ENCODE results near the gene PCNT. TPM values are rescaled to one million over a fixed set of nuclear protein-coding genes. Genes with fewer than 3 reads are reported as not detected.

The PCNT gene
- total and polyA plus RNA-seq, 2 of the 4 experiments (the other 2 are of a cell fraction) = 10.0 to 19.4 TPM

DNA sequence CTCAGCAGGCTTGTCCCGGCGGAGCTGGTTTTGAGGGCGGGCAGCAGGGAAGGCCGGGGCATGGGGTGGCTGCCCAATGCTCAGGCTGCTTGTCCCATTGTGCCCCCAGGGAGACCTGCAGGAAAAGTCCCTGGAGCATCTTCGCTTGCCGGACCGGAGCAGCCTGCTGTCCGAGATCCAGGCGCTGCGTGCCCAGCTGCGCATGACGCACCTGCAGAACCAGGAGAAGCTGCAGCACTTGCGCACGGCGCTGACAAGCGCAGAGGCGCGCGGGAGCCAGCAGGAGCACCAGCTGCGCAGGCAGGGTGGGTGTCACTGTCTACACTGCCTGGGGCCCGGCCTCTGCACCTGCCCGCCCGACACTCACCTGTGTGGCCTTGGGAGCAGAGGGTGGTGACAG, 104.3 kb downstream of the PCNT start:
- H4K8ac ChIP-seq (ENCODE audit: low read depth in 2 of 2, low read length in 2 of 2) = no peak overlapping the region
- ChIA-PET CTCF (no interaction called here), POLR2A (ENCODE audit: unreplicated experiment) (no interaction called here)
- no peak overlapping the region for H2AK9ac ChIP-seq (replicated peaks; ENCODE audit: low read depth, low read length, poor library complexity)
- DNase-seq (no peak), ATAC-seq (ENCODE audit: low read depth) (no peak)
- H3K4ac ChIP-seq (ENCODE audit: low read depth, low read length) = no peak overlapping the region
- no peaks in the 10 kb centered on the region; a peak in 2 of 4 replicates for H3K79me1 ChIP-seq (ENCODE audit: low read depth in 1 of 2, low read length in 2 of 2)
- H2BK20ac ChIP-seq (ENCODE audit: low read depth, low read length) = no peak overlapping the region
- no peak overlapping the region for H4K91ac ChIP-seq (ENCODE audit: insufficient read depth, low read depth, low read length)
- intact Hi-C loops (cut with micrococcal nuclease) (no loop called here), dilution Hi-C loops (cut with HindIII; ENCODE audit: low sequenced_read_pairs, unreplicated experiment) (no loop called here), in situ Hi-C loops (cut with MboI; ENCODE audit: low sequenced_read_pairs) (no loop called here)
- no TSS peak for BruUV-seq (replicated peaks)
- no peak overlapping the region for H3K9ac ChIP-seq (ENCODE audit: low read depth, low read length)
- no peaks in the 10 kb centered on the region for H3K4me1 ChIP-seq (ENCODE audit: control insufficient read depth, insufficient read depth, low read length)
- H3K9me1 ChIP-seq (ENCODE audit: insufficient read depth, low read length) = no peaks in the 10 kb centered on the region
- no peak overlapping the region for H3K27ac ChIP-seq (ENCODE audit: insufficient read depth, low read length)
- H3K18ac ChIP-seq (ENCODE audit: low read depth, low read length) = no peak overlapping the region
- no peak overlapping the region for H3K23ac ChIP-seq (ENCODE audit: low read depth, low read length)
- H4K20me1 ChIP-seq (ENCODE audit: insufficient read depth, low read length) = no peaks in the 10 kb centered on the region
- TF ChIP-seq CEBPB (IDR thresholded peaks at IDR 0.05; ENCODE audit: low read depth, low read length) (no peak), POLR2A (IDR thresholded peaks at IDR 0.05; ENCODE audit: low read depth, low read length) (no peak), MAZ (IDR thresholded peaks at IDR 0.05; ENCODE audit: borderline replicate concordance, low read depth, low read length) (no peak), MXI1 (IDR thresholded peaks at IDR 0.05; ENCODE audit: borderline replicate concordance, low read depth, low read length) (no peak), BHLHE40 (IDR thresholded peaks at IDR 0.05; ENCODE audit: low read depth, low read length) (no peak), NFE2L2 (IDR thresholded peaks at IDR 0.05; ENCODE audit: low read depth, low read length) (no peak)
- no peak overlapping the region for H2BK5ac ChIP-seq (ENCODE audit: low read depth, low read length, poor library complexity, severe bottlenecking)
- no peak overlapping the region for H3K14ac ChIP-seq (replicated peaks; ENCODE audit: low read depth, low read length)
- no peak overlapping the region for H2BK15ac ChIP-seq (ENCODE audit: low read depth, low read length)
- H4K5ac ChIP-seq (ENCODE audit: low read depth, low read length) = no peak overlapping the region
- no peak overlapping the region for H3K4me2 ChIP-seq (ENCODE audit: low read depth, low read length)
- H2BK120ac ChIP-seq (ENCODE audit: low read depth, low read length) = no peak overlapping the region
- no peak overlapping the region for H2AK5ac ChIP-seq (ENCODE audit: low read depth, low read length)
- H3K9me3 ChIP-seq (ENCODE audit: control insufficient read depth, insufficient read depth, low read length) = no peaks in the 10 kb centered on the region
- H2AFZ ChIP-seq (replicated peaks; ENCODE audit: low read length, poor library complexity) = no peak overlapping the region
- H3K36me3 ChIP-seq (ENCODE audit: control insufficient read depth, insufficient read depth, low read length) = peaks cover 52% of the 10 kb centered on the region
- H3K27me3 ChIP-seq (ENCODE audit: control insufficient read depth, insufficient read depth, low read length) = no peaks in the 10 kb centered on the region
- H3K56ac ChIP-seq (ENCODE audit: extremely low read depth, insufficient read depth, low read length) = no peak overlapping the region
- H3K4me3 ChIP-seq (ENCODE audit: insufficient read depth, low read depth, low read length) = no peak overlapping the region
- WGBS, 2 experiments (ENCODE audit: extremely low coverage in 2 of 2, insufficient read length in 1 of 2) = 95% methylated on average over 7 of the region's 23 CpGs; no CpG with 5 or more reads in 1 of the 2 experiments
